Coronary artery (tissue), 2 donors: ENCODE results near the gene TMEM106C.

Experiments
- DNase-seq: peaks from one replicate; pipeline ENCODE4 v3.0.0-alpha.2; 2017; ENCODE audit warnings: low spot score
- H3K27ac ChIP-seq, 2 donors: fragments of 200-600 bp; sonication (generic); one replicate each; pipeline ENCODE4 v1.5.1; 2016 to 2019
- H3K4me3 ChIP-seq: fragments of 200-600 bp; sonication (generic); 2 replicates; pipeline ENCODE4 v1.5.1; 2016; ENCODE audit warnings: mild to moderate bottlenecking, moderate library complexity
- TF ChIP-seq, protein P1 (sequence below): fragments of 200-600 bp; sonication (generic); IDR thresholded peaks from one replicate; pipeline ENCODE4 v1.5.1; 2019; ENCODE audit warnings: antibody characterized with exemption

The TMEM106C gene

DNA sequence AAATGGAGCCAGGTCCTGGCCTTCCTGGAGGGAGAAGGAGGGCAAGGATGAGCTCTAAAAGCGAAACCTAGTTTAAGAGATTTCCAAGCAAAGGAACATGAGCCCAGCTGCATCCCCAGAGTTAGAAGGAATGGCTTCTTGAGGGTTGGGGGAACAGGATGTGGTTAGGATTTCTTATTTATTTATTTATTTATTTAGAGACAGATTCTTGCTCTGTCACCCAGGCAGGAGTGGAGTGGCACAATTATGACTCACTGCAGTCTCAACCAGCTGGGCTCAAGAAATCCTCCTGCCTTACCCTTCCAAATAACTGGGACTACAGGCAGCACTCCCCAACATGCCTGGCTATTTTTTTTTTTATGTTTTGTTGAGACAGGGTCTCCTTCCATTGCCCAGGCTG, 25.3 kb upstream of the TMEM106C start:
- Histone ChIP-seq H3K27ac (no peak overlapping the region), H3K4me3 (no peak overlapping the region)
- no peak for DNase-seq
- TF ChIP-seq, protein P1, sequence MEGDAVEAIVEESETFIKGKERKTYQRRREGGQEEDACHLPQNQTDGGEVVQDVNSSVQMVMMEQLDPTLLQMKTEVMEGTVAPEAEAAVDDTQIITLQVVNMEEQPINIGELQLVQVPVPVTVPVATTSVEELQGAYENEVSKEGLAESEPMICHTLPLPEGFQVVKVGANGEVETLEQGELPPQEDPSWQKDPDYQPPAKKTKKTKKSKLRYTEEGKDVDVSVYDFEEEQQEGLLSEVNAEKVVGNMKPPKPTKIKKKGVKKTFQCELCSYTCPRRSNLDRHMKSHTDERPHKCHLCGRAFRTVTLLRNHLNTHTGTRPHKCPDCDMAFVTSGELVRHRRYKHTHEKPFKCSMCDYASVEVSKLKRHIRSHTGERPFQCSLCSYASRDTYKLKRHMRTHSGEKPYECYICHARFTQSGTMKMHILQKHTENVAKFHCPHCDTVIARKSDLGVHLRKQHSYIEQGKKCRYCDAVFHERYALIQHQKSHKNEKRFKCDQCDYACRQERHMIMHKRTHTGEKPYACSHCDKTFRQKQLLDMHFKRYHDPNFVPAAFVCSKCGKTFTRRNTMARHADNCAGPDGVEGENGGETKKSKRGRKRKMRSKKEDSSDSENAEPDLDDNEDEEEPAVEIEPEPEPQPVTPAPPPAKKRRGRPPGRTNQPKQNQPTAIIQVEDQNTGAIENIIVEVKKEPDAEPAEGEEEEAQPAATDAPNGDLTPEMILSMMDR: no peak

DNA sequence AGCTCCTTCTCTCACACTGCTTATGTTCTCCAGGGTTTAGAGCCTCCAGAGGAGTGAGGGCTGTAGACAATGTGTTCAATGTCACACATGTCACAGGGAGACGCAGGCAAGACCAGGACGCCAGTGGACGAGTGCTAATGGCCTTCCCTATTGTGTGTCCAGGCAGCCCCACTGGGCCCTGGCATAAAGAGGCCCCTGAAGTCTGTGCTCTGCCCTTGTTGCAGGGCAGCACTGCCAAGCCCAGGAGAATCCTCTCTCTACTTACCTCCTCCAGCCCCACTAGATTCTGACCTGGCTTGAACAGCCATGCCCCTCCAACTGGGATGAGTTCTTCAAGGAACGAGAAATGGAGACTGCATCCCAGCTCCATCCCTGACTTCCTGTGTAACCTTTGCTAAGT, 24.8 kb upstream of the TMEM106C start:
- Histone ChIP-seq H3K27ac (no peak overlapping the region), H3K4me3 (no peak overlapping the region)
- DNase-seq: peak; percentile 49
- TF ChIP-seq, protein P1: no peak

DNA sequence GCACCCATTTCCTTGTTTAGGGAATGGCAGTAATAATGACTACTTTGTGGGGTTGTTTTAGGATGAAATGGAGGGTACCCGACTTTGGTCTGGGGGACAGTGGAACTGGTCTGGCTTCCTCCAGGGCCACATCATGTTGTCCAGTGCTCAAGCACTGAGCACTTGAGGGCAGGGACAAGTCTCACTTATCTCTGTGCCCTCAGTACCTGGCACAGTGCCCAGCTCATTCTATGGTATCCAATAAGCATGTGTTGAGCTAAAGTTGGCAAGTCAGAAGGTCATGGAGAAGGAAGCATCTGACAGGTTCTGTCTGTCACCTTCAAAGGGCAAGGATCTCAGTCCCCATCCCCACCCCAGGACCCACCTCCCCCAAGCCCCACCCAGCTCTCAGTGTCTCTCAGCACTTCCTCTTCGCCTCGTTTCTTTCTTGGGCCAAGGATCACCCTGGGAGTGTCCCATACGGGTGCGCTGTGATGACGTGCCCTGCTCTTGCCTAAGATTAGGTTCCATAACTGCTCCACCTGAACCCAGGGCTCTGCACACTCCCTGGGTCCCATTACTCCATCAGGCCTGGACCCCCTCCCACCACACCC, 24.3 kb upstream of the TMEM106C start:
- H3K4me3 ChIP-seq: no peak overlapping the region
- no peak overlapping the region for H3K27ac ChIP-seq
- TF ChIP-seq, protein P1: no peak
- DNase-seq: peak; percentile 41

DNA sequence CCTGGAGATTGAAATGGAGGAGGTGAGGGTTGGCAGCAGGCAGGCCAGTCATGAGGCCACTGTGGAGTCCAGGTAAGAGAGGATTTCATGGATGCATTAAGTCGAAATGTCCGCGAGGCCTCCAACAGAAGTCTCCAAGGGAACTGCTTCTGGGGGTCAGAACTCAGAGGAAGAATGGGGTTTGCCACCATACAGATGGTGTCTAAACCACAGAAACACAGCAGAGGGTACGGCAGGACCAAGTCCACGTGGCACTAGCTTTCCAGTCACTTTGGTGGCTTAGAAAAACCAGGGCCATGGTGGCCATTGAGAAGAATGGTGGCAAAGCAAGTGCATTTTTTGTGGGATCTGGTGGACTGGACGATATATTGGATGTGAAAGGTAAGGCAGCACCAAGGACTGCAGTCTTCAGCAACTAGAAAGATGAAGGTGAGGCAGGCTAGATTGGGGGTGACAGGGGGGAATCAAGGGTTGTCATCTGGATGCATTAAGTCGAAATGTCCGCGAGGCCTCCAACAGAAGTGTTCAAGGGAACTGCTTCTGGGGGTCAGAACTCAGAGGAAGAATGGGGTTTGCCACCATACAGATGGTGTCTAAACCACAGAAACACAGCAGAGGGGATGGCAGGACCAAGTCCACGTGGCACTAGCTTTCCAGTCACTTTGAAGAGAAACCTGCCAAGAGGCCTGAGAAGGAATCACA, 22.5 kb upstream of the TMEM106C start:
- no peak overlapping the region for H3K4me3 ChIP-seq
- no peak overlapping the region for H3K27ac ChIP-seq
- TF ChIP-seq, protein P1: no peak
- DNase-seq: no peak

DNA sequence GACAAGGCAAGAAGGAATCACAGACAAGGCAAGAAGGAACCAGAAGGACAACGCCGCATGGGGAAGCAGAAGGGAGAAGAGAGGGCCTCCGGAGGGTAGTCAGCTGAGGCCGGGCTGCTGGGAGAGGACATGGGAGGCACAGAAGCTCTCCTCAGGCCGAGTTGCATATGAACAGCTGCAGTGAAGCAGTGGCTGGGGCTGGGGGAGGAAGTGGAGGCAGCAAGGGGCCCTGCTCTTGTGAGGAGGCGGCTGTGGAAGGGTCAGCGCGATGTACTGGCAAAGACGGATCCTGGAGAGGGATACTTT, 22.0 kb upstream of the TMEM106C start:
- Histone ChIP-seq H3K4me3 (no peak overlapping the region), H3K27ac (no peak overlapping the region)
- no peak for DNase-seq
- TF ChIP-seq, protein P1: no peak

DNA sequence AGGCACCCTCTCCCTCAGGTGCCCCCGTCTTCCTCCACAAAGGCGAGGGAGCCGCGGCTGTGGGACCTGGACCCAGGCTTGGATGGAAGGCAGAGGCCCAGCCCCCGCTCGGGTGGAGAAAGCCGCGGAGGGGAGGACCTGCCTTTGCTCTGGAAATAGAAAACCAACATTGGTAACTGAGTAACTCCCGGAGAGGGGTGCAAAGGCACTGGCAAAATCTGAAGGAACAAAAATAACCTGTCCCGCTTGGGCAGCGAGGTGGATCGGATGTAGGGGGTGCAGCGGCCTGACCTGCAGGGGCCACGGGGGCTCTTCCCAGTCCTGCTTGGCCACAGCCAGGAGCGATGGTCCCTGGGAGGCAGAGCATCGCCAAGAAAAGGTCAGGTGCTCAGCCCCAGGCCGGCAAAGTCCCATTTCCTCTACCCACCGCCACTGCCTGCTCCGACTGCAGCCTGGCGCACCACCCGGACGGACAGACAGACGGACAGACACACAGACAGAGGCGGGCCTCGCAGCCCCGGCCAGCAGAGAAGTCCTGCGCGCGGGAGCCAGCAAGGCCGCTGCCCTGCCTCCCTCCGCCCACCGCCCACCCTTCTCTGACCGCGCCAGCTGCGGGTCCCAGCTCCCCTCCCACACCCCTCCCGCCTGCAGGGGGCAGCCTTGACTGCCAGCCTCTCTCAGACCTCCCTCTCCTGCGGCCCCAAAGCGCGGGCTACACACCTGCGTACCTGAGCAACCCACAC, 21.4 kb upstream of the TMEM106C start:
- no peak overlapping the region for H3K27ac ChIP-seq
- peak overlapping the region; percentile 56 for H3K4me3 ChIP-seq
- TF ChIP-seq, protein P1: no peak
- no peak for DNase-seq
